B cell (primary cell): ENCODE measurements around the gene ZFP92.

ENCODE experiments used
- EZH2 ChIP-seq: IDR thresholded peaks from 2 replicates; pipeline ENCODE4 v1.6.1; 2012; ENCODE audit warnings: borderline replicate concordance, low read depth, mild to moderate bottlenecking, moderate library complexity, low read length; ENCODE audit not compliant: insufficient read depth, poor library complexity, severe bottlenecking
- TF ChIP-seq, protein P1 (sequence below): fragments of 200-600 bp; IDR thresholded peaks from one replicate; pipeline ENCODE4 v1.8.0; 2022; ENCODE audit warnings: antibody characterized with exemption, mild to moderate bottlenecking

GRCh38 chrX:153445856-153446635, 34.8 kb downstream of the ZFP92 start, which contains the start of gene TREX2:
- TF ChIP-seq, protein P1, sequence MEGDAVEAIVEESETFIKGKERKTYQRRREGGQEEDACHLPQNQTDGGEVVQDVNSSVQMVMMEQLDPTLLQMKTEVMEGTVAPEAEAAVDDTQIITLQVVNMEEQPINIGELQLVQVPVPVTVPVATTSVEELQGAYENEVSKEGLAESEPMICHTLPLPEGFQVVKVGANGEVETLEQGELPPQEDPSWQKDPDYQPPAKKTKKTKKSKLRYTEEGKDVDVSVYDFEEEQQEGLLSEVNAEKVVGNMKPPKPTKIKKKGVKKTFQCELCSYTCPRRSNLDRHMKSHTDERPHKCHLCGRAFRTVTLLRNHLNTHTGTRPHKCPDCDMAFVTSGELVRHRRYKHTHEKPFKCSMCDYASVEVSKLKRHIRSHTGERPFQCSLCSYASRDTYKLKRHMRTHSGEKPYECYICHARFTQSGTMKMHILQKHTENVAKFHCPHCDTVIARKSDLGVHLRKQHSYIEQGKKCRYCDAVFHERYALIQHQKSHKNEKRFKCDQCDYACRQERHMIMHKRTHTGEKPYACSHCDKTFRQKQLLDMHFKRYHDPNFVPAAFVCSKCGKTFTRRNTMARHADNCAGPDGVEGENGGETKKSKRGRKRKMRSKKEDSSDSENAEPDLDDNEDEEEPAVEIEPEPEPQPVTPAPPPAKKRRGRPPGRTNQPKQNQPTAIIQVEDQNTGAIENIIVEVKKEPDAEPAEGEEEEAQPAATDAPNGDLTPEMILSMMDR = no peak
- no peak for TF ChIP-seq EZH2
